IPS-20b (cell line): Measurements from ENCODE around the gene OLFM1.

ENCODE experiments used
- H3K27ac ChIP-seq: one replicate; pipeline ENCODE4 v1.5.1; 2013; ENCODE audit warnings: low read length
- H3K27me3 ChIP-seq: 2 replicates; pipeline ENCODE4 v1.6.1; 2013; ENCODE audit warnings: mild to moderate bottlenecking, low read length, inconsistent platforms; ENCODE audit not compliant: insufficient read depth
- H3K36me3 ChIP-seq: 2 replicates; pipeline ENCODE4 v1.6.1; 2013; ENCODE audit warnings: low read depth, mild to moderate bottlenecking, inconsistent platforms, low read length, moderate library complexity; ENCODE audit not compliant: insufficient read depth
- H3K4me1 ChIP-seq: 2 replicates; pipeline ENCODE4 v1.6.1; 2013; ENCODE audit warnings: mild to moderate bottlenecking, control low read depth, inconsistent platforms, low read length, moderate library complexity; ENCODE audit not compliant: insufficient read depth
- H3K4me3 ChIP-seq: 2 replicates; pipeline ENCODE4 v1.5.1; 2013; ENCODE audit warnings: mild to moderate bottlenecking, low read length, inconsistent platforms
- H3K9ac ChIP-seq: 2 replicates; pipeline ENCODE4 v1.6.1; 2013; ENCODE audit warnings: low read depth, mild to moderate bottlenecking, inconsistent platforms, low read length, moderate library complexity
- H3K9me3 ChIP-seq: 2 replicates; pipeline ENCODE4 v1.6.1; 2013; ENCODE audit warnings: mild to moderate bottlenecking, low read depth, low read length, inconsistent platforms; ENCODE audit not compliant: insufficient read depth

OLFM1 gene

DNA sequence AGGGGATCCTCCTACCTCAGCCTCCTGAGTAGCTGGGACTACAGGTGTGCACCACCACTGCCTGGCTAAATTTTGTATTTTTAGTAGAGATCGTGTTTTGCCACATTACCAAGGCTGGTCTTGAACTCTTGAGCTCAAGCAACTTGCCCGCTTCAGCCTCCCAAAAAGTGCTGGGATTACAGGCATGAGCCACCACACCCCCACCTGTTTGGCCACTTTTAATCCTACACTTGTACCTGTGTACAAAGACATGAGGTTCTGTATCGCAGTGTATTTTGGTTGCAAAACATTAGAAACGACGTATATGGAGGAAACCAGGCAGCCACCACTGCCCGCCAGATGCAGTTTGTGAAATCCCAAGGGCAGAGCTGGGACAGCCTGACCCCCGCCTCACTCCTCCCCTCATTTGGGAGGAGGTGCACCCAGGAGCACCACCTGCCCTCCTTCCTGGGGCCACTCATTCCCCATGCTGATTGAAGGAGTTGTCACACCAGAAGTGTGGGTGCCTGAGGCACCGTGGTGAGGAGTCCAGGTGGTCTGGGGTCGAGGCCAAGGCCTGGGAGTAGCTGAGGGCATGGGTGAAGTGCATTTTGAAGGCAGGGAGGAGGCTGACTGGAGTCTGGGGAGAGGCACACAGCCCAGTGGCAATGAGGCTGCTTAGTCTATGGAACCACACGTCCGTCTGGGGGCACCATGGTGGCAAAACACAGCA is 39.3 kb upstream of the OLFM1 start:
- no peaks in the 10 kb centered on the region for H3K4me1 ChIP-seq
- no peaks in the 10 kb centered on the region for H3K9me3 ChIP-seq
- H3K4me3 ChIP-seq: no peak overlapping the region
- no peaks in the 10 kb centered on the region for H3K27me3 ChIP-seq
- H3K36me3 ChIP-seq: no peaks in the 10 kb centered on the region
- no peak overlapping the region for H3K9ac ChIP-seq
- H3K27ac ChIP-seq: no peak overlapping the region

DNA sequence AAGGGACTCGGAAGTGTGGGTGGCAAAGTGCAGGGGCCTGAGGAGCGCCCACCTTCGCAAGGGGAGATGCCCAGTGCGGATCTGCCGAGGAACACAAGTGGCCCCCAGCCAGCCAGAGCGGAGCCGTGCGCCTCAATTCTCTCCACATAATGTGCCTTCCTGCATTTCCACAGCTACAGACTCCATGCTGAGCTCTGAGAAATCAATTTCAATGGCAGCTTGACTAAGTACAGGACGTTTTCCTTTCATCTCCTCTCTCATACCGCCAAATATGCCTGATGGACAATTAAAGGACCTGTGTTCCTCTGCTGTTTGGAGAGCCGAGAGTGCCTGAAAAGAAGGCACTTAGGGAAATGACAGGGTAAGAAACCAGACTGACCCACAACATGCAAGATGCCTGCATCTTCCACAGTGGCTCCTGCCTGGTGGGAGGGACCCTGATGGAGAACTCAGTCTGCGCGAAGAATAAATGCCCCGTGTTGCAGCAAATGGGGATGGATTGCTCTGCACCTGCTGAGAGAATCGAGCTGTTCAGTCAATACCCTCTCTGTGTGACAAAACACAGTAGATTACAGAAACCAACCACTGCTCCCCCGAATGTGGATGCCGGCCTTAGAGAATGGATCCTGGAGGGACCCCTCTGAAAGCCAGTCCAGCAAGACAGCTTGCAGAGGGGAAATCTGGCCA is 38.6 kb upstream of the OLFM1 start:
- Histone ChIP-seq H3K9me3 (no peaks in the 10 kb centered on the region), H3K27ac (no peak overlapping the region), H3K27me3 (no peaks in the 10 kb centered on the region), H3K36me3 (no peaks in the 10 kb centered on the region), H3K4me1 (no peaks in the 10 kb centered on the region), H3K9ac (no peak overlapping the region), H3K4me3 (no peak overlapping the region)

DNA sequence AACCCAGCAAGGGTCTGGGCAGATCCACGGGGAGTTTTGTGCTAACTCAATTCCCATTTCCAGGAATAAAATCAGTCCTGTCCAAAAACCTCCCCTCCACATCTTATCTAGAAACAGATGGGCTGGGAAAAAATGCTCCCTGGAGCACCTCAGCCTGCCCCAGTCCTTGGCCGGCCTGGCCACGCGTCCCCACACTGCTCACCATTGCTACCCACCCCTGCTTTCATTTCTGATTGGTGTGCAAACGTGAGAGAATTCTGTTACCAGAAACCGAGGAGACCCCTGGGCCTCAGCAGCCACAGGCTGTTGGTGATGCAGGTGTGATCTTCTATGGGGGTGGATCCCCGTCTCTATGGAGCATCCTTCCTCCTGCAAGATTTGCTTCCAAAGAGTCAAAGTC is 38.0 kb upstream of the OLFM1 start:
- H3K9me3 ChIP-seq: no peaks in the 10 kb centered on the region
- no peak overlapping the region for H3K9ac ChIP-seq
- H3K27me3 ChIP-seq: no peaks in the 10 kb centered on the region
- no peak overlapping the region for H3K4me3 ChIP-seq
- no peaks in the 10 kb centered on the region for H3K4me1 ChIP-seq
- no peak overlapping the region for H3K27ac ChIP-seq
- H3K36me3 ChIP-seq: no peaks in the 10 kb centered on the region

DNA sequence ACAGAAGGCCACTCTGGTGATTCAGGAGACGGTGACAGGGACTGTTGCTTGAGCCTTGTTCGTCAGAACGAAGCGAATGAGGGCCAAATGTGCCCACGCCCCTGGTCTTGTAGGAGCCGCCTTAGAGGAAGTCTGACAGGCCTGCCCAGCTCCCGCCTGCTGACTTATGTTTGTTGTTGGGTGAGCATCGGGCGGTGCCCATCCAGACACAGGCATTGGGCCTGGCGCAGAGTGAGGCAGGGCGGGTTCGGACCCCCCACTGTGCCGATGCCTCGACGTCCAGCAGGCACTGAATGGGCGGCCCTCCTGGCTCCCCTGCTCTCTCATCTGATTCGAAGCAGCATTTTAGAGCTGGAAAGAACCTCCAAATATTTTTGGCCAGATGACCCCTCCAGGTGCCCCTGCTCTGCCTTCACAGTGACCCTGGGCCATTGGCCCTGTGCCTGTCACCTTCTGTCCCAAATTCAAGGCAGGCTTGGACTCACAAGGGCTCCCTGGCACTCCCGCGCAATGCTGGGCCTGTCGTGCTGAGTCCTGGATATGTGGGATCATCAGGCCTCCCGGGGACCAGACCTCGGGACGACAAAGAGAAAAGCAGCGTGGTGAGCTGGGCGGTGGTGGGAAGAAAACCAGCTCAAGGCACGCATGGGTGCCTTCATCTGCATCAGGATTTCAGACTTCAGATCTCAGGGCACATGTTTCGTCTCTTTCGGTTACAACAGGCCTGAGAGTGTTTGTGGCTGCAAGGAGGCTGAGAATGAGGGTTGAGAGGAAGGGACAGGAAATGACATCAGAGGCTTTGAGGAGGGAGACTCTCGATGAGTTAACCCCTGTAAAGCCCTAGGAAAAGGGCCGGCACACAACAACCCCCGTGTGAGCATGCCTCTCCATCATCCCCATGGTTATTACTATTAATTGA is 37.1 kb upstream of the OLFM1 start:
- no peaks in the 10 kb centered on the region for H3K27me3 ChIP-seq

DNA sequence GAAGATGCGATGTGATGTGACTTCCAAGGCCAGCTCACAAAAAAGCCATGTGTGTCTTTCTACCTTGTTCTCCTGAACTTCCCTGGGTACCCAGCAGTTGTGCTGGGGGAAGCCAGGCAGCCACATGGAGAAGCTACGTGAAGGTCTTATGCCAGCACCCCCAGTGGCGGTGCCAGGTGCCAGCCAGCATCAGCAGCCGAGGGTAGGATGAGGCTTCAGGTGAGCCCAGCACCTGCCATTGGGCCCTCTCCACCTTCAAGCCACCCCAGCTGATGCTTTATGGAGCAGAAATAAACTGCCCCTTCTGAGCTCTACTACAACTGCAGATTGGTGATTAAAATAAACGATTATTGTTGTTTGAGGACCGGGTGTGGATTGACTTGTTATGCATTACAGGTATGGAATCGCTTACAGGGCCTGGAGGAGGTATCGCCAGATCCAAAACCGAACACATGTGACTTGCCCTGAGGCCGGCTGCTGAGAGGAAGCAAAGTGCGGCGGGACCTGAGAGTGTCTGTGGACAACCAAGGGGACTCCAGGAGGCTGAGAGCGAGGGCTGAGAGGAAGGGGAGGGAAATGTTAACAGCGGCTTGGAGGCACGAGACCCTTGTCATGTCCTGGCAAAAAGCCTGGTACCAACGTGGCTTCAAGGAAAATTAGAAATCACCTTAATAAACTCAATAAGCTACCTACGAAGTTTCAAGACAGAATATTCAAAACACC is 36.0 kb upstream of the OLFM1 start:
- H3K27me3 ChIP-seq: no peaks in the 10 kb centered on the region
- H3K36me3 ChIP-seq: no peaks in the 10 kb centered on the region
- H3K4me3 ChIP-seq: no peak overlapping the region
- H3K9me3 ChIP-seq: no peaks in the 10 kb centered on the region
- no peaks in the 10 kb centered on the region for H3K4me1 ChIP-seq
- no peak overlapping the region for H3K9ac ChIP-seq
- no peak overlapping the region for H3K27ac ChIP-seq

More for the DNA sequence above, 37.1 kb upstream of the OLFM1 start:
- H3K4me1 ChIP-seq: no peaks in the 10 kb centered on the region
- H3K9ac ChIP-seq: no peak overlapping the region
- no peaks in the 10 kb centered on the region for H3K9me3 ChIP-seq
- no peak overlapping the region for H3K4me3 ChIP-seq
- no peak overlapping the region for H3K27ac ChIP-seq
- H3K36me3 ChIP-seq: no peaks in the 10 kb centered on the region

DNA sequence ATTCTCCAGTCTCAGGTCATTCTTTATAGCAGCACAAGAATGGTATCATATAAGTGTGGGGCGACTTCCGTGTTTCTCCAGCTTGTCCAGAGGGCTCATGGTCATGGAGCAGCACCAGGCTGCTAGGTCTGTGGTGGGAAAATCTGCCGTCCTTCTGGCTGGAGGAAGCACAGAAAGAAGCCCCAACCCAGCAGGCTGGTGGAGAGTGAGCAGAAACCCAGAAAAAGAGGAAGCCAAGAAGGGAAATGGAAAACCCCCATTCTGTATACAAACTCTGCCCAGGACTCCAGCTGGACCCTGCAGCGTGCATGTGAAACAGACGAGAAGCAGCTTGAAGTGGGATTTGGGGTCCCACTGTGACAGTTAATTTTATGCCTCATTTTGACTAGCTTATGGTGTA is 34.3 kb upstream of the OLFM1 start:
- H3K27ac ChIP-seq: no peak overlapping the region
- H3K9ac ChIP-seq: no peak overlapping the region
- H3K9me3 ChIP-seq: no peaks in the 10 kb centered on the region
- no peaks in the 10 kb centered on the region for H3K36me3 ChIP-seq
- no peaks in the 10 kb centered on the region for H3K4me1 ChIP-seq
- no peak overlapping the region for H3K4me3 ChIP-seq
- H3K27me3 ChIP-seq: no peaks in the 10 kb centered on the region

DNA sequence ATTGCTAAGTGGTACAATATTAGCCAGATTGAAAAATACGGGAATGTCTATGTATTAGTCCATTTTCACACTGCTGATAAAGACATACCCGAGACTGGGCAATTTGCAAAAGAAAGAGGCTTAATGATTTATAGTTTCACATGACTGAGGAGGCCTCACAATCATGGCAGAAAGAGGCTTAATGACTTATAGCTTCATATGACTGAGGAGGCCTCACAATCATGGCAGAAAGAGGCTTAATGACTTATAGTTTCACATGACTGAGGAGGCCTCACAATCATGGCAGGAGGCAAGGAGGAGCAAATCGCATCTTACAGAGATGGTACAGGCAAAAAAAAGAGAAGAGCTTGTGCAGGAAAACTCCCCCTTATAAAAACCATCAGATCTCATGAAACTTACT is 32.3 kb upstream of the OLFM1 start:
- no peaks in the 10 kb centered on the region for H3K4me1 ChIP-seq
- no peak overlapping the region for H3K27ac ChIP-seq
- H3K27me3 ChIP-seq: no peaks in the 10 kb centered on the region
- H3K36me3 ChIP-seq: no peaks in the 10 kb centered on the region
- H3K9ac ChIP-seq: no peak overlapping the region
- H3K9me3 ChIP-seq: no peaks in the 10 kb centered on the region
- H3K4me3 ChIP-seq: no peak overlapping the region

DNA sequence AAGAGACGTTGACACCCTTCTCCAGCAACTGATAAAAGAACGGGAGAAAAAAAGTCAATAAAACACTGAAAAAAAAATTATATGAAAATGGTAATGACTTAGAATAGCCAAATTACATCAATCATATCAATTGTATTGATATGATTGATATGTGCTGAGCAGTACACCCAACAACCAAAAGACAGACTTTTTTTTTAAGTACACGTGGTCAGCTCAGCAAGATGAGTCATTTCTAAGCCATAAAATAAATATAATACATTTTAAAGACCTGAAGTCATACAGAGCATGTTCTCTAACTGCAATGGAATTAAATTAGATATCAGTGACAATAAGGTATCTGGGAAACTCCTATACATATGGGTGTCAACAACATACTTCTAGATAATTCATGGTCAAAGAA is 30.9 kb upstream of the OLFM1 start:
- no peak overlapping the region for H3K9ac ChIP-seq
- no peak overlapping the region for H3K27ac ChIP-seq
- H3K4me3 ChIP-seq: no peak overlapping the region
- no peaks in the 10 kb centered on the region for H3K27me3 ChIP-seq
- no peaks in the 10 kb centered on the region for H3K9me3 ChIP-seq
- H3K36me3 ChIP-seq: no peaks in the 10 kb centered on the region
- no peaks in the 10 kb centered on the region for H3K4me1 ChIP-seq

DNA sequence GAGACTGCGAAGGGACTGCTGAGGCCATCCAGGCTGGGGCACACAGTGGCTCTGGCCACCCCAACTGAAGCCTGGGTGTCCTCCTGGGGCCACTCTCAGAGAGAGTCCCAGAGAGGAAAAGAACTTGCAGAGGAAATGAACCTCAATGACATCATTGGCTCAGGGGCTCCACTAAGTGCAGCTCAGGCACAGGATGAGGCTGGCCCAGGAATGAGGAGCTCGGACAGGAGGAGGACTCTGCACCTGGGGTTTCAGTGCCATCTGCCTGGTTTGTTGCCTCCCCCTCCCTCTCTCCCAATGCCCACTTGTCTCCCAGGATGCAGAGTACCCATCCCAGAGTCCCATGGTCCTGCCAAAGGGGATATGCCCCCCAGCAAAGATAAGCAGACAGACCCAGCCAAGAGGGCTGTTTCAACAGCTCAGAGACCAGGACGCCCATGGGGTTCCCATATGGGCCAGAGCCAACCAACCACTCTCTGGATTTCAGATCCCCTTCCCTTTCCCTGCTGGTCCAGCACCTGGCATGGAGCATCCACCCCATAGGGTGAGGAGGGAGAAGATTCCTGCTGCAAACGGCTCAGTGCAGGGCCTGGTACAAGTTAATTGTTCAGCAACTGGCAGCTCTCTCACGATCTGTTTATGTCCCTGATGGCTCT is 26.9 kb upstream of the OLFM1 start:
- Histone ChIP-seq H3K27ac (no peak overlapping the region), H3K9me3 (peaks cover 8% of the 10 kb centered on the region), H3K9ac (no peak overlapping the region), H3K4me3 (no peak overlapping the region), H3K36me3 (no peaks in the 10 kb centered on the region), H3K4me1 (no peaks in the 10 kb centered on the region), H3K27me3 (no peaks in the 10 kb centered on the region)

DNA sequence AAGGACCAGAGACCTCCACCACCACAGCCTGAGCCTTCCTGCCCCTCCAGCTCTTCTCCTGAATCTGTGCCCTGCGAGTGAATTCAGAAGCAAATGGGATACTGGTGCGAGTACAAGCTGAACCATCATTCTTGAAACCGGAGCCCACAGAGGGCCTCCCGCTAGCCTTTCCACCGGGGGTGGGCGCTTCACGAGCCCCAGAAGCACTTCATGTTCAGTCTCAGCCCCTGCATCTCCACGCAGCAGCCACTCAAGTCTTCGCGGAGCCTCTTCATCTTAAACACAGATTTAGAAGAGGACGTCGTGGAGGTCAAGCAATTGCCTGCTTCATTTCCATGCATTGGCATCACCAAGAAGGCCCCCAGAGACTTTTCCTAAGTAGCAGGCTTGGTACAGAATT is 26.0 kb upstream of the OLFM1 start:
- Histone ChIP-seq H3K9me3 (peaks cover 10% of the 10 kb centered on the region), H3K9ac (no peak overlapping the region), H3K4me3 (no peak overlapping the region)

DNA sequence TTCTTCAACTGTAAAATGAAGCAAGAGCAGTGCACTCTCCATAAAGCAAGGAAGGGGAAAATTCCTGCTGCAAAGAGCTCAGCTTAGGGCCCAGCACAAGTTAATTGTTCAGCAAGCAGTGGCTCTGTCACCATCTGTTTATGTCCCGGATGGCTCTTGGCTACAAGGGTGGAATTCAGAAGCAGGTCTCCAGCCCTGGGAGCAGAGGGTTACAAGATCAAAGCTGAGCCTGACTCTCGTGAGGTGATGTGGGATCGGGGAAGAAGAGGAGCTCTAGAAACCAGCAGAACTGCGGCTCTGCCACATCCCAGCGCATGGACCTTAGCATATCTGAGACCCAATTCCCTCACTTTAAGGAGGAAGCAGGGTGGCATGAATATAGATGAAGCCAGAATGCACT is 25.2 kb upstream of the OLFM1 start:
- Histone ChIP-seq H3K9ac (no peak overlapping the region), H3K36me3 (no peaks in the 10 kb centered on the region), H3K27me3 (no peaks in the 10 kb centered on the region), H3K4me1 (no peaks in the 10 kb centered on the region), H3K27ac (no peak overlapping the region), H3K9me3 (peaks cover 10% of the 10 kb centered on the region), H3K4me3 (no peak overlapping the region)

More for the DNA sequence above, 26.0 kb upstream of the OLFM1 start:
- no peak overlapping the region for H3K27ac ChIP-seq
- no peaks in the 10 kb centered on the region for H3K4me1 ChIP-seq
- H3K36me3 ChIP-seq: no peaks in the 10 kb centered on the region
- H3K27me3 ChIP-seq: no peaks in the 10 kb centered on the region
